Muscle of back (tissue), 13 donors: ENCODE measurements around the gene KCNN3. TPM values are rescaled to one million over a fixed set of nuclear protein-coding genes. Genes with fewer than 3 reads are reported as not detected.
"Not testable (repeated sequence)": the region's sequence is repeated elsewhere in the genome, so short reads cannot be mapped to it uniquely, and the experiment has no call there.

Source experiments
- DNase-seq, 3 donors: peaks; one replicate each; pipeline versions ENCODE4 v3.0.0 to v3.0.0-alpha.2; 2013
- long read RNA-seq, 9 donors: transcript quantifications; one replicate each; lab custom pipeline, GENCODE V29; 2026
- polyA plus RNA-seq, 10 donors: library from polyadenylated mRNA; unstranded; fragments of 120-200 nt; gene quantifications; one replicate each; pipeline ENCODE4 v1.2.1, GENCODE V29; 2013; ENCODE audit not compliant: insufficient read length in 10 of 10

KCNN3 gene
- polyA plus RNA-seq = 1 to 10 TPM; 6.2 to 9.8 (median 8.3) TPM
- long read RNA-seq, donor 1, full-length matches to known transcripts = 4 of 4 reads
- long read RNA-seq, donor 1, partial matches to known transcripts = 0 of 4 reads
- long read RNA-seq, donor 1, other reads (novel, unspliced or antisense) = 0 of 4 reads
- long read RNA-seq, donor 2, full-length matches to known transcripts = 2 of 2 reads
- long read RNA-seq, donor 2, partial matches to known transcripts = 0 of 2 reads
- long read RNA-seq, donor 2, other reads (novel, unspliced or antisense) = 0 of 2 reads
- long read RNA-seq, donor 3 = 0 reads
- long read RNA-seq, donor 4 = 0 reads
- long read RNA-seq, donor 5, full-length matches to known transcripts = 1 of 1 reads
- long read RNA-seq, donor 5, partial matches to known transcripts = 0 of 1 reads
- long read RNA-seq, donor 5, other reads (novel, unspliced or antisense) = 0 of 1 reads
- long read RNA-seq, donor 6, full-length matches to known transcripts = 7 of 7 reads
- long read RNA-seq, donor 6, partial matches to known transcripts = 0 of 7 reads
- long read RNA-seq, donor 6, other reads (novel, unspliced or antisense) = 0 of 7 reads
- long read RNA-seq, donor 7, full-length matches to known transcripts = 3 of 3 reads
- long read RNA-seq, donor 7, partial matches to known transcripts = 0 of 3 reads
- long read RNA-seq, donor 7, other reads (novel, unspliced or antisense) = 0 of 3 reads
- long read RNA-seq, donor 8 = 0 reads
- long read RNA-seq, donor 9 = 0 reads

DNA sequence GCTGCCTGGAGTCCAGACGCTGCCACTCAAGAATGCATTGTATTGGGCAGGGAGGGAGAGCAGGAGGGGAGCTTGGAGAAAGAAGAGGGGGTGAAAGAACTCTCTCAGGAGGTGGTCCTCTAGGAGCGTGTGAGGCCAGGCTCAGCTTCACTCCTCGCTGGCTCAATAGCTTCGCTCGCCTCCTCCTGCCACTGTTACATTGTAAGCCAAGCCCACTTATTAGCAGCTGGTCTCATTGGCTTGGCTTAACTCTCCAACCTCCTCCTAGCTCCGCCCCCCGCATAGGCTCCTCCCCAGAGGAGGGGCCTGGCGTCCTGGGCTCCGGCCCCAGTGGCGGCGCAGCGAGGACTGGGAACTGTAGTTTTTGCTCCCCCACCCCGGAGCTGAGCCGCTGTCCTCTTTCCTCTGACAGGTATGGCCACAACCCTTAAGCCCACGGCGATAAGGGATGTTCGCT is at the start of gene KCNN3:
Gene KCNN3 (minus strand): TSS at position 167 of the 457 bp plus-strand sequence. CDS start 317 bp downstream, outside the sequence.
- peak; percentile 94 to 97 (median 95) for DNase-seq

DNA sequence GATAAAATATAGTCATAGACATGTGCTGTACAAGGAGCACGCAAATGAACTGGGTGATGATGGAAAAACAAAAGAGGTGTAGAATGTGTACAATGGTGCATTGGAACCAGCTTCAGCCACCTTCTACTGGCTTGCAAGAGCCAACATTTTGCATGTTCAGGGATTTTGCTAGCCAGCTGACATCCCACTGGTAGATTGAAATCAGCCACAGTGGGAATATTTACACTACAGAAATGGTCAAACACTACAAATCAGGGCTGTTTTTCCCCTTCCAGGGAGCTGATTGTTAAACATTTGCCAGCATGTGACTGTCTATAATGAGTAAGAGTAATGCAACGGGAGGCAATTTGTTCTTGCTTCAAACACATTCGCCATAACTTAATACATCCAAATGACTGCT is 43.2 kb upstream of the KCNN3 start:
- DNase-seq = no peak

DNA sequence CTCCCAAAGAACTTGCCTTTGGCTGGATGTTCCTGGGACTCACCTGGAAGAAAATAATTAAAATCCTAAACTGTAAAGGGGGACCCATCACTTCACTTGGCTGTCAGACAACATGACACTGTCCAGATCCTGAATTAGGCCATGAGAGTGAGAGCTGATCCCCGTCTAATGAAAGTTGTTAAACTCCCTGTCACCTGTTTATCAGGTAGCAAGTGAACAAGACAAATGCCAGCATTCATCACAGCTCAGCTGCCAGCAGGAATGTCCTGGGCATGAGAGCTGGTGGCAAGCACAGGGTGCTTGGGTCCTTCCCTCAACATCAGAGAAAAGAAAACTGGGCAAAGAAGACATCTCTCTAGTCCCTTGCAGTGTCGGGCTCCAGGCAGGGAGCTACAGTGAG is 42.7 kb upstream of the KCNN3 start:
- no peak for DNase-seq

DNA sequence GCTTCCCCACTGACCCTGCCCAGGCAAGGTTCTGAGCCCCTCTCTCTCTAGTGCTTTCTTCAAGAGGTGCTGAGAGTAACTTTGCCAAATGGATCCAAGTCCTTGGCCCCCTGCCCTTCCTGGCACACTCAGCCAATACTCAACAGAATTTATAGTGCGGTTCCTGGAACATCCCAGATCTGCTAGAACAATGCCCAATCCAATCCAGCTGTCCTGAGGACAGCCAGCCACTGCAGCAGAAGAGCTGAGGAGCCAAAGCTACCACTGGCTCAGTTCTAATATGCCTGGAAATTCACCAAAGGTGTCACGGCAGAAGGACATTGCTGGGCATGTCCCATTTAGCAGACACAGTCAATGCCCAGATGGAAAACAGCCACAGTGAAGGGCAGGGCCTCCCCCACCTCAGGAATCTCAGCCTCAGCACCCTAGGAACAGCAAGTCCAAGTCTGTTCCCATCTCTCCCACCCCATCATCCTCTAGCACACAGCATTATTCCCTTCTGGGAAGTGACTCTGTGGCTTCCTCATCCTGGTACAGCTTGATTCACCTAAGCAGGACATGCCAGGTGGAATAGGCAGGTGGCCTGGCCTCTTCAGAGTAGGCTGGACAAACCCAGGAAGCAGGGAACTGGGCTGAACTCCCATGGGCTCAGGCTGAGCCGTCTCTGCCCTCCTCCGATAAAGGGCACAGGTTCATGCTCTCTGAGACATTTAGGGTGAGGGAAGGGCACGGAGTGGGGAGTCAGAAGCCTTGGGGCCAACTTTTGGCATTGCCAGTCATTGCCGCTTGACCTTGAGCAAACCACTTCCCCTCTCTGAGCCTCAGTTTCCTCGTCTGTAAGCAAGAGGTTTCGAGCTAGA is 41.8 kb upstream of the KCNN3 start:
- no peak for DNase-seq

DNA sequence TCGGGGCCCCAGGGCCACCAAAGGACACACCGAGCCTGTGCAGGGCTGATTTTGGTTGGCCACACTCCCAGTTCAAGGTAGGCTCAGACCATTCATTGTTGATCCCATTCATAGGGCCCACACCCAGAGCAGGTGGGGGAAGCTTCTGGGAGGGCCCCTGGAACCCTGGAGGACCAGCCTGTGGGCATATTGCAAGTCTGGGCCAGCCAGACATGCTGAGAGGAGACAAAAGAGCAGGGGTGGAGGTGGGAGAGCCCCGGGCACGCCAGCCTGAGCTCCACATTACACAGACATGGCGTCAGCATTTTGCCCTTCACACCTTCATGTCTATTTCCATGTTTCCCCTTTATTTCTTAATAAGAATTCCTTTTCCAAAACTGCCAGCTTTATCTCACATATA is 40.8 kb upstream of the KCNN3 start:
- DNase-seq = no peak

DNA sequence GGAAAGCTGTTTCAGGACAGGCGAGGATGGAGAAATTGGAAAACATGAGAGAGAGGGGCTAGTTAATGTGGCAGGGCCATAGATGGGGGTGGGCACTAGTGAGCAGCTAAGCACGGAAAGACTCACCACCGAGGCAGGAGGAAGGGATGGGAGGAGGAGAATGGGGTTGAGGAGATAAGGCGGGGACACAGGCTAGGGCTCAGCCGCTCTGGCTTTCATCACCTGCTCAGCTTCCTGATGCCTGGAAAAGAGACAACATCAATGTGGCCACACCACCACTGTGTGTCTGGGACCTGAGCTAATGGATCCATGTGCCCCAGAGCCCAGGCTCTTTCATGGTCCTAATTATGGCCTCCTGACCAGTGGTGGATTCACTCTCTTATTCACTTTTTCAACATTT is 38.9 kb upstream of the KCNN3 start:
- no peak for DNase-seq

DNA sequence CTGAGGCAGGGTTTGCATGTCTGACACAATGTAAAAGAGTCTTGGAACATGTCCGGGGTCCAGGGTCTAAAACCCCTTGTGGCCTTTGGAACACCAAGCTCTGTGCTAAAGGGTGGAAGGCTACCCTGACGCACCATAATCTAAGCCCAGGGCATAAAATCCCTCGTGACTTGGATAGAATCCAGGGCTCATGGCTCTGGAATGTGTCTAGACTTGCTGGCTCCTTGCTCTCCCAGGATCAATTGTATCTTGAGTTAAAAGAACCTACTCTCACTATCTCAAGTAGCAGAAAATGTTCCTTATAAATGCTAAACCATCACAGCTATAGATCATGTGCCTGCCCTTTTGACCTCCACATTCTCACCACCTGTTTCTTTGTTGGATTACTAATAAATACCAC is 38.0 kb upstream of the KCNN3 start:
- not testable (repeated sequence) for DNase-seq

DNA sequence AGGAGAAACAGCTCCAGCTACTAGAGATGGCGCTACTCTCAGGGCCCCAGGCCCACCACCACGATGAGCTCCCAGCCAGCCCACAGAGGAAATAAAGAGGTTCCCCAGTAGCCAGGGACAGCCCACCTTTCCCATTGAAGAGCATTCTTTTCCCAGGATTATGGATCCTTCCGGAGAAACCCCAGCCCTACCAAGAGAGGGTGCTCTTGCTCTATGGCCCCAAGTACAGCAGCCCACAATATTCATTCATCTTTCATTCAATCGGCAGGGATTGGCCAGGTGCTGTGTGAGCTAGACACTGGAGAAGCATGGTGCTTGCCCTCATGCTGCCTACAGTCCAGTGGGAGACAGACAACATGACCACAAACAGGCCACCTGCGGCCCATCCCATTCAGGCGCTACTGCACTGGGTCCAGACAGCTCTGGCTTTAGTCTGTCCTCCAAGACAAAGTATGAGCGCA is 36.6 kb upstream of the KCNN3 start:
- no peak for DNase-seq

DNA sequence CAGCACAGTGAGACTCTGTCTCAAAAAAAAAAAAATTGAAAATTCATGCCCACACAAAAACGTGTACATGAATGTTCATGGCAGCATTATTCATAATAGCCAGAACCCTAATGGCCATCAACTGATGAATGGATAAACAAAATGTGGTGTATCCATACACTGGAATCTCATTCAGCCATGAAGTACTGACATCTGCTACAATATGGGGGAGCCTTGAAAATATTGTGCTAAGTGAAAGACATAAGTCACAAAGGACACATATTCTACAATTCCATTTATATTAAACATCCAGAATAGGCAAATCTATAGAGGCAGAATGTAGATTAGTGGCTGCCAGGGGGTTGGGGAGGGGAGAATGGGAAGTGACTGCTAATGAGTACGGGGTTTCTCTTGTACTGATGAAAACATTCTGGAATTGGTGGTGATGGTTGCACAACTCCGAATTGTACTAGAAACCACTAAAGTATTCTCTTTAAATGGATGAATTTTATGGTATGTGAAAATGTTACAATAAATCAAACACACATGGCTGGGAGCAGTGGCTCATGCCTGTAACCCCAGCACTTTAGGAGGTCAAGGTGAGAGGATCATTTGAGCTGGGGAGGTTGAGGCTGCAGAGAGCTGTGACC is 33.0 kb upstream of the KCNN3 start:
- no peak for DNase-seq

DNA sequence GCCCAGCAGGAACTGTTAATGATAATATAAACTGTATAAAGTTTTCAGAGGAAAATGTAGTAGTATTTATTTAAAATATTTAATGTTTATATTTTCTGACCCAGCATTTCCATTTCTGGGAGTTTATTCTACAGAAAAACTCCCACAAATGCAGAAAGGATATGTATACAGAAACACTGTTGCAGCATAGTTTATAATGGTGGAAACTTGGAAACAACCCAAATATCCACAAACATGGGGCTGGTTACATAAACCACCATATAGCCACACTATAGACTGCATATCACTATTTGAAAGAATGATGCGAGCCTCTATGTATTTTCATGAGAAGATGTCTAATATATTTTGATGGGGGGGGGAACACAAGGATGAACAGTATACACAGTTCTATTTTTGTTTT is 31.5 kb upstream of the KCNN3 start:
- no peak for DNase-seq

DNA sequence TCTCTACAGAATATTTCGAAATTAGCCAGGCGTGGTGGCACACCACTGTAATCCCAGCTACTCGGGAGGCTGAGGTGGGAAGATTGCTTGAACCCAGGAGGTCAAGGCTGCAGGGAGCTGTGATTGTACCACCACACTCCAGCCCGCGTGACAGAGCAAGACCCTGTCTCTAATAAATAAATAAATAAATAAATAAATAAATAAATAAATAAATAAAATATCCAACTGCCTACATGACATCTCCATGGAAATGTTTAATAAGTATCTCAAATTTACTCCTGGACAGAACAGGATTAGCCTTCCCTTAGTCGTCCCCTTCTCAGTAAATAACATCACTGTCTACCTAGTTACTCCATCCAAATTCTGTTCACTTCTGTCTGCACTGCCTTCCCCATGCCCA is 29.0 kb upstream of the KCNN3 start:
- DNase-seq = no peak

DNA sequence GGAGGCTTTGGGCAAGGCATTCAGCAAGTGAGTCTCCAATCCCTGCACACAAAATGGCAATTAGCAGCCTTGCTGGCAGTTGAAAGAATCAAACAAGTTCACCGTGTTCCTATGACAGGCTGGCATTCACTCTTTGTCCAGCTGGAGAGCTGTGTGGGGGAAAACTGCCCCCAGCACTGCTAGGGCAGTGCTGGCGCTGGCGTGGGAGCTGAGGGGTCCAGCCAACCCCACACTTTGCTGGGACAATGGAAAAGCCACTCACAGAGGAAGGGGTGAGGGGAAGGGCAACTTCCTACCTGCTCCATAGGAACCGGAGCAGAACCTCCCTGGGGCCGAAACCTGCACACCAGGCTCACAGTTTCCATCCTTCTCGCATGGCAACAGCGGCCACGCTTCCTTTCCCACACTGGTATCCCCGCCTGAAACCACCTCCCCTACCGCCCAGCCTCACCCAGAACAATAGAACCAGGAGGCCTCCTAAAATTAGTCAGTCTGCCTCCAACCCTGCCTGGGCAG is 26.7 kb upstream of the KCNN3 start:
- no peak for DNase-seq

DNA sequence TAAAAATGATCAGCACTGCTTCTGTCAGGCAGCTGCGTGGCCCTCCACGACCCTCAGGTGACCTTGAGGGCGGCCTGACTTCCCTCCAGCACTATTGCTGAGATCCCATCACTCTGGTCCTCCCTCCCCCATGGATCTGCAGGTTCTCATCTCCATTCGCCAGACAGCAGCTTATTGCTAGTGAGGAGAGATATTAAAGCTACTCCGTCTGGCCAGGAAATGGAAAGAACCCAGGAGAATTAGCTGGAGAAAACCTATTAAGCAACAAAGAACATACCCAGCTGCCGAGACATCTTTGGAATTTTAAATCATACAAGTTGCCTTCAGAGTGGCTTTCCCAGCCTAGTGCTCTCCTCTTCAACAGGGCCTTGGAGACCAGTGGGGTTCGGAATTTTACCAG is 25.7 kb upstream of the KCNN3 start:
- DNase-seq = peak in 1 of 3 donors; percentile 30

DNA sequence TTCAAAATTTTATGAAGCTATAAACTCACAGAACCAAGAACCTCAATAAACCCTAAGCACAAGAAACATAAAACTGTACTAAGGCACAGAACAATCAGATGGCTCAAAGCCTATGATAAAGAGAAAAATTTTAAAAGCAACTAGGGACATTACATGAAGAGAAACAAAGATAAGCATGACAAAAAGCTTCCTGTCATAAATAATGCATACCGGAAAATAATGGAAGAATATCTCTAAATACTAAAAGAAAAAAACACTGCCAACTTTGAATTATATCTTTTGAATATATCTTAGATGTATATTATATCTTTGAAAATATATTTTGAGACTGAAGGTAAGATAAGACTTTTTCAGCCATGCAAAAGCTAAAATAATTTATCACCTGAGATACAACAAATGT is 21.4 kb upstream of the KCNN3 start:
- no peak for DNase-seq

DNA sequence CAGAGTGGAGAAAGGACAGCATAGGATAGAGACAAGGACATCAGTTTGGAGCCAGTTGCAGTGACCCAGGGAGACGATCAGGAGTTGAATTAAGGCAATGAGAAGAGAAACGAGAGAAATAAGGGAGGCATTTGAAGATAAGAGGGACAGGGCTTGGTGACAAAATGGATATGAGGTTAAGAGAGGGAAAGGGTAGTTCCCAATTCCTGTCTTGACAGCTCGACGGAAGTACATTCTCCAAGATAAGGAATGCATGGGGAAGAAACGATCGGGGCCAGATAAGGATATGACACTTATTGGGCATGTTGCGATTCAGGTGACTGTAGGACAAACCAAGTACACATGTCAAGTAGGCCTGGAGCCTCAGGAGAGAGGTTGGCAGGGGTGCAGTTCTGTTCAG is 18.7 kb upstream of the KCNN3 start:
- no peak for DNase-seq

DNA sequence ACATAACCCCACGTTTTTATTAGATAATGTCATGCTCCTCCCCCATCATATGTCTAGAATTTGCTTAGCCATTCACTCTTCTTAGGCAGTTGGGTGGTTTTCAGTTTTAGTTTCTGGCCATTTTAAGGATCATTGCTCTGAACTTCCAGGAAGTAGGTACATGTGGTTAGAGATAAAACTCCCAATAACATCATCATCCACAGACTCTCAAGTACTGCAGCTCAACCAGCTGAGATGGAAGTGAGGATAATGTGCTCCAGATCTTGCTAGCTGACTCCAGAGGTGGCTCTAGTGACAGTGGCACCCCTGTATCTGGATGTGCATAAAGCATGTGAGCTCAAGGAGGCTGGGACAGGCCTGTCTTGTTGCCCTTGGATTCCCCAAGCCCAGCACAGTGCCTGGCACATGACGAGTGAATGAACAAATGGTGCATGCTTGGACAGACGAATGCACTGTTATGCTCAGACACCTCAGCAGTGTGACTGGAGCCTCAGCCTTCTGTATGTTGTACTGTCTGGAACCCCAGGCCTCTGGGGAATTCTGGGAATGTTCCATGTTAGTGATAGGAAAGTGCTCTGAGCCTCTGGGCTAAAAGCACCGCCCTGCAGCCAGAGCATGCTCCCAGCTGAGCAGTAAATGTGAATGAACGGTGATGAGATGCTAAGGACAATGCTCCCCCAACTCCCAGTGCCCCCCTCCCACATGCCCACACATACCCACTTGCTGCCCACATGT is 16.4 kb upstream of the KCNN3 start:
- no peak for DNase-seq

DNA sequence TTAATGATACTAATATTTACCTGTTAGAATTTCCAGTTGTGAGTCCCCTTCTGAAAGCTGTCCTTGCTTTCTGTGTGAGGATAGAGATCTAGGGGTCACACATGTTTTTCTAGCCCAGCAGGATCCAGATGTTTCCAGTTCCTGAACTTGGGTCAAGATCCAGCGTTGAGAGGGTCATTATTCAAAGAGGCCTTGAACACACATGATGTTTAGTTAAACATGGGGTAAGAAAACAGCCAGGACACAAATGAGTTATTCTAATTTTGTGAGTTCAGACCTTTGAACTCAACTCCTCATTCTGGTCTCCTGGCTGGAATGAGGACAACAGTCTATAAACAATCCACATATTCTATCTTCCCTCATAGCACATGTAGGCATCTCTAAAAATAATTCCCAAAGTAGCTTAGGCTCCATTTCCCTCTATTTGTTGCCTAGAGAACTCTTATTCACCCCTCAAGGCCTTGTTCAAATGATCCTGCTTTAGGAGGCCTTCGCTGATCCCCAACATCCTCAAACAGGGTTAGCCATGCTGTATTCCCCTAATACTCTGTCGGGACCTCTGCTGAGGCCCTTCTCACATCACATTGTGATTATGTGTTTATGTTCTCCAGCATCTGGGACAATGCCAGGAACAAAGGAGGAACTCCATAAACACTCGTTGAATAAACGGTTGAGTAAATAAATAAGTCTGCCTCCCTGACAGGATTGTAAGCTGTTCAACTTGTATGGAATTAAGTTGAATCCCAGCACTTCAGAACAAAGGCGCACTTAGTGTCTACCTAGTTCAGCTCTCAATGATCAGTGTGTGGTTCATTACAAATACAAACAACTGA is 15.0 kb upstream of the KCNN3 start:
- peak in 1 of 3 donors; percentile 31 for DNase-seq

DNA sequence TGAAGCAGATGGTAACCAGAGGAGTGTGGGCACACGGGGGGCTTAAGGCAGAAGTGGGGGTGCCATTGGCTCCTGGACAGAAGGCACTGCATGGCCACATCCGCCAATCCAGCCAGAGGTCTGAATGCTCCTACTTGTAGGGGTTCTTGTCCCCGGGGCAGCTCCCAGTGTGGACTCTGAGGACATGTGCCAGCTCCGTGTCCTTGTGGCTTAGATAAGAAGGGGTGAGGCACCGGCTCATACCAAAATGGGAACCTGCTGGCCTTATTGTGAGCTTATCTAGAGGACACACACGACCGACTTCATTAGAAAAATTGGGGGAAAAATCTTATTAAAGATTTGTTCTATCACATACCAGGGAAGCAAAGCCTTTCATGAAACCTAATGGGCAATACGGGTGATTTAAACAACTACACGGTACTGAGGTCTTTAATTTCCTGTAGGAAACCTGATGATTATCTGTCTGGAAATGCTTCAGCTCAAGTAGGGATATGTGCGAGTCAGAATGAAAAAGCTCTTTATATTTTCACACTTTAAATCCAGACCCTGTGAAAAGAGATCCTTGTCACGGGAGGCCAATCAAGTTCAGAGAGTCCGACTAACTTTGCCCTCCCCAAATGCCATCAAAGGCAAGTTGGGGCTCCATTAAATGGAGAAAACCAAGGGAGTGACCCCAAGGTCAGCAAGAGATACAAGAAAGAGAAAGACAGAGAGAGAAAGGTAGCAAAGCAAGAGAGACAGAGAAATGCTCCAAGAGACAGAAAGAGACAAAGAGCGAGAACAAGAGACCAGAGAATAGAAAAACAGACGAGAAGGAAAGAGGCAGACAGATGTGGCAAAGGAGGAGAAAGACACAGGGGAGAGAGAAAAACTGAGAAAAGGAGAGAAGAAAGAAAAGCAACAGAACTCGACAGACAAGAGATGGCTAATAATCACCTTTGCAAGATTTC is 14.1 kb upstream of the KCNN3 start:
- no peak for DNase-seq
